ENCODE measurements around the gene RILPL1.

DNA sequence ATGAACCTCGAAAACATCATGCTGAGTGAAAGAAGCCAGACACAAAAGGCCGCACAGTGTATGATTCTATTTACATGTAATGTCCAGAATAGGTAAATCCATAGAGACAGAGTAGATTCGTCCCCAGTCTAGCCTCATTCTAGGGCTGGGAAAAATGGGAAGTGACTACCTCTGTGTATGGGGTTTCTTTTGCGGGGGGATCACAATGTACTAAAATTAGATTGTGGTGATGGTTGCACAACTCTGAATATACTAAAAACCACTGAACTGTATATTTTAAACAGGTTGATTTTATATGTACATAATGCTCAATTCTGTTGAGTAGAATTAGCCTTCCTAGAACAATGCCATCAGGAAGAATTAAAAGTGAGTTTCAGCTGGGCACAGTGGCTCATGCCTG is 90.7 kb downstream of the RILPL1 start:
- no peak for TF ChIP-seq CTCF (IDR thresholded peaks at IDR 0.05; ENCODE audit: low read length)
- no peak for TF ChIP-seq EZH2 (IDR thresholded peaks at IDR 0.05; ENCODE audit: borderline replicate concordance, low read length)
